NCI-H128 (cell line): ENCODE results near the gene STARD3NL.
"Not testable (repeated sequence)": the region's sequence is repeated elsewhere in the genome, so short reads cannot be mapped to it uniquely, and the experiment has no call there.

Experiments
- DNase-seq: peaks from one replicate; lab custom pipeline; 2025; ENCODE audit not compliant: unreplicated experiment; lab: John Stamatoyannopoulos, UW

Gene STARD3NL

DNA sequence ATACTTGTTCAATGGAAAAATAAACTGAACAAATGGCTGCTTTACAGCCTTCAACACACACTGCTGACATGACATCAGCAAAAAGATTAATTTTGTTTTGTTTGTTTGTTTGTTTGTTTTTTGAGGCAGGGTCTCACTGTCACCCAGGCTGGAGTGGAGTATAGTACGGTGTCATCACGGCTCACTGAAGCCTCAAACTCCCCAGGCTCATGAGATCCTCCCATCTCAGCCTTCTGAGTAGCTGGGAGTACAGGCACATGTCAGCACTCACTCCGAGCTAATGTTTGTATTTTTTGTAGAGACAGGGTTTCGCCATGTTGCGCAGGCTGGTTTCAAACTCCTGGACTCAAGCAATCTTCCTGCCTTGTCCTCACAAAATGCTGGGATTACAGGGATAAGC lies 84.5 kb downstream of the STARD3NL start:
- no peak for DNase-seq

DNA sequence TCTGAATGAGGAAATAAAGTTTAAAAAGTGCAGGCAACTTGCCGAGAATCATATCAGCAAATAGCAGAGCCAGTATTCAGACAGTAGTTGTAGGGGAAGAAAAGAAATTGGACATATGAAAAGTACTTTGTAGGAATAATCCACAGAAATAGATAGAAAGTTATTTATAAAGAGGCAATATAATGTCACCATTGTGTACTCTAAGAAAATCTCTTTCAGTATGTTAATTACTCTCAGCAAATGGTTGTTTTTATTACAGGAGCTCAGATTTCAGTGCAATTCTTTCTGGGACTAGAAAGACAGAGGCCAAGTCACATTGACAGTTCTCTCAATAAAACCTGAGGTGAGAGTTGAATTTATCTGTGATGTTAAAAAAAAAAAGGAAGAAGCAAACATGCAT lies 85.2 kb downstream of the STARD3NL start:
- DNase-seq, result not testable (repeated sequence)

DNA sequence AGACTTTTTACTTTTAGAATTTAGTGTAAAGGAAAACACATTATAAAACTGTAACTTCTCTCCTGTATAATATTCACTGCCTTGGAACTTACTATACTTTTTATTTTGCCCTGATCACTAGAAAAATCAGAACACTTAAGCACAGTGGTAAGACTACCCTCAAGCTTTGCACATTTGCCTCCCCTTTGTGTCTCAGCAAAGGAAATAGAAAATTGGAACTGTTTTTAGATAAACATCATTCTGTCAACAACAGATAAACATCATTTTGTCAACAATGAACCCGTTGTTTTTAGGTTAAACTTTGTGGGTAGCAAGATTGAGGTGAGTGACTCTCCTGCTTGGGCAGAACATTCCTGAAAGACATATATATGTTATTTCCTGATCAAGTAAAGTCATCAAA lies 86.6 kb downstream of the STARD3NL start:
- not testable (repeated sequence) for DNase-seq

DNA sequence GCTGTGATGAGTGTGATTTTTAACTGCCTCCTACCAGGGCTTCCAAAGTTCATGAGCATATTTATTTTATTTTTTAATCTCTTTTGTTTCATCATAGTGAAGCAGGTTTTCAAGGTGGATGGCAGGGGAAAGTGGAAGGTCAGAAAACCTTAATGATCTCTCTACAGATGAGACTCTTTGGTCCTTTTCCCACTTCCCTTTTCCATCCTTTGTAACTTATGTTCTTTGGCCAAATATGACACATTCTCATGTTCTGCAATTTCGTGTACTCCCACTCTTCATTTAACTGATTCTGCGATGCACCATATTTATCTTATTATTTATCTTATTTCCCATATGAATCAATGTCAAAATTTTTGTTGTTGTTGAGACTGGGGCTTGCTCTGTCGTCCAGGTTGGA lies 87.9 kb downstream of the STARD3NL start:
- DNase-seq, result not testable (repeated sequence)

DNA sequence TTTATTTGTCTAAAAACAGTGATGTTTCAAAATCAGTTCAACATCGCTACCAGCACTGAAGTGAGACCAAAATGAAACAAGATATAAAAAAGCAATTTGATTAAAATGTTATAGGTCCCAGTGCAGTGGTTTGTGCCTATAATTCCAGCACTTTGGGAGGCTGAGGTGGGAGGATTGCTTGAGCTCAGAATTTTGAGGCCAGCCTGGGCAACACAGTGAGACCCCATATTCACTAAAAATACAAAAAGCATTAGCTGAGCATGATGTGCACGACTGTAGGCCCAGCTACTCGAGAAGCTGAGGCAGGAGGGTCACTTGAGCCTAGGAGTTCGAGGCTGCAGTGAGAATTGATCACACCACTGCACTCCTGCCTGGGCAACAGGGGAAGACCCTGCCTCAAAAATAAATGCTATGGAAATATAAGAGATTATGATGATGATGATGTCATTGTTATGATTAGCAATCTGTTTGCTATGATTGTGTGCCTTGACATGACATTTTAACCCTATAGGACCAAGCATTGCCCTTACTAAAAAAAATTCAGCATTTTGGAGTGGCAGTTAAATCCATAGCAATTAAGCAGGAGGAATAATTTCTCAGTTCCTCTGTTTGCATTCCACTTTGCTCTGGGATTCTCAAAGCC lies 91.8 kb downstream of the STARD3NL start:
- DNase-seq, result not testable (repeated sequence)

DNA sequence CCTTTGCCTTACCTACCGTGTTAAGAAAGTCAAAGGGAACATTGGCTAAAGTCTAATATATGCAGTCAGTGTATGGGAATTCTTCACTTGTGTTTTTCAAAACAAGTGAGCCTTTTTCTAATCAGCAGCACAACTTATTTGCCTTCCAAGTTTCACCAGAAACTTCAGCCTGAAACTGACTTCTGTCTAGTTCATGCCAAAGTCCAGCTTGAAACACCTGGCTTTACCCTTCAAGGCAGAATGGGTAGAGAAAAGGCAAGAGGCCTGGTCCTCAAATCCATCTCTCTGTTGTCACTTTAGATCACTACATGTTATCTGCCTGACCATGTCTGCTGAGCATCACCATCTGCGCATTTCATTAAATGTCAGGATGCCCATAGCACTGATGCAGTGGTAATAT lies 92.4 kb downstream of the STARD3NL start:
- DNase-seq, result not testable (repeated sequence)

DNA sequence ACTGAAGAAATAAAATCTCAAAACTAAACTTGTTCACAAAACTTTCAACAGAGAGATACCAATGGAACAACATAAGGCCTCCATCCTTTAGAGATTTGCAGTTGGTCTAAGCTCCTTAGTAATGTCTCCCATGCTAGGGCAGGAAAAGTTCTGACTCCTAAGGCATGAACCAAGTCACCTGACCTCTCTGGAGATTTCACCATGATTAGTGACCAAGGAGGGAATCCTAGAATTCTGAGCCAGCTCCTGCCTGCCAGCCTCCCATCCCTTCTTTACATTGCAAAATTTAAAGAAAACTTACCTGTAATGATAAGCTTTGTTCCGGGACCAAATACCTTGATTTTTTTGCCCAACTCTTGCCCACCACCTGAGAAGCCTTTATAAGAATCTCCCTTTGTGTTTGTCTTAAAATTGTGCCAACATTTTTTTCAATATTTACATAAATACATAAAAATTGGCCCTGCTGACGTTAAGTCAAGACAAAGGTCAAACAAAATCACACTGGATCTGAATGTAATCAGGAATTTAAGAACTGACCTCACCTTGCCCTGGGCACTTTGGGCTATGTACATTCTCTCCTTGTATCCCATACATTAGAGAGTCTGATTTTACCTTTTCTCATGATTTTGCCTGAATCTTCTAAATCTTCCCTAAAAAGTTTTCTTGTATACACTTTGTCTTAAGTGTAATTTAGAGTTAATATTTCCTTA lies 95.4 kb downstream of the STARD3NL start, which contains the start of gene TARP:
TARP (minus strand) TSS at position 351 of the 710 bp plus-strand sequence.
- no peak for DNase-seq

DNA sequence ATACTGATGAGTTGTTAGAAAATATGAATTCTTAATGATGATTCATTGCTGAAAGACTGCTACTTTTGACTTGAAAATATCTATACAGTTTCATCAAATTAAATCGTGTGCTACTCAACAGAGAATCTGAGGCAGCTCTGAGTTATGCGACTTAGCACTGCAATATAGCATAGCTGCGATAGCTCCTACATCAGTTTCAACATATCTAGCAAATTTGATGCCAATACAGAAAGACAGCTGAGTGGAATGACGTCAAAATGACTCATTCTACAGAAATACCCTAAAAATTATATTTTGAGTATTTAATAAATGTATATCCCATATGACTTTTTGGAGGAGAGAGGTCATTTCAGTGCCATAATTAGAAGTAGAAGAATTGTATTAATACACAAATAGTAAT lies 96.4 kb downstream of the STARD3NL start:
- no peak for DNase-seq

DNA sequence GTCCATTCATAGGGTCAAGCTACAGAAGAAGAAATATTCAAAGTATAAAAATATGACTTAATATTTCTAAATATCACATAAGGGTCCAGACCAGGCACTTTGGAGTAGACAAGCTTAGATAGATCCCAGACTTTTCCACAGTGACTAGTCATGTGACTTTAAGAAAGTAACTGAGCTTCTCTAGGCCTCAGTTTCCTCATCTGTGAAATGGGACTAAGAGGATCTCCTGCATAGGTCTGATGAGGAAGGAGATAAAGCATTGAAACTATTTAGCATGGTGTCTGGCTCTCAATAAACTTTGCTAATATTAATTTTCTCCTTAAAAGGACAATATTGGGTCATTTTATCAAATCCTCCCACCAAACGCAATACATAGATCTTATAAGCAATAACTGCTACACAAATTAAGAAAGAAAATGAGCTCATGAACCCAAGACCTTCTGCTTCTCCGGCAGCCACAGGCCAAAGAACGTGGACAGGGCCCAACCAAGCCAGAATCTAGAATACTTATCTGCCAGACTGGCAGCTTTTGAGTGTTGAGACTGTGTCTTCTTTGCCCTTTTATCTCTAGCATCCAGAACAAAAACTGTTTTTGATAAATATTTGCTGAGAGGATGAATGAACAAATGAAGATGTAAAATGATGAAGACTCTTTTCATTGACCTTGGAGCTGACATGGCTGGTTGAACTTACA lies 97.0 kb downstream of the STARD3NL start:
- no peak for DNase-seq

DNA sequence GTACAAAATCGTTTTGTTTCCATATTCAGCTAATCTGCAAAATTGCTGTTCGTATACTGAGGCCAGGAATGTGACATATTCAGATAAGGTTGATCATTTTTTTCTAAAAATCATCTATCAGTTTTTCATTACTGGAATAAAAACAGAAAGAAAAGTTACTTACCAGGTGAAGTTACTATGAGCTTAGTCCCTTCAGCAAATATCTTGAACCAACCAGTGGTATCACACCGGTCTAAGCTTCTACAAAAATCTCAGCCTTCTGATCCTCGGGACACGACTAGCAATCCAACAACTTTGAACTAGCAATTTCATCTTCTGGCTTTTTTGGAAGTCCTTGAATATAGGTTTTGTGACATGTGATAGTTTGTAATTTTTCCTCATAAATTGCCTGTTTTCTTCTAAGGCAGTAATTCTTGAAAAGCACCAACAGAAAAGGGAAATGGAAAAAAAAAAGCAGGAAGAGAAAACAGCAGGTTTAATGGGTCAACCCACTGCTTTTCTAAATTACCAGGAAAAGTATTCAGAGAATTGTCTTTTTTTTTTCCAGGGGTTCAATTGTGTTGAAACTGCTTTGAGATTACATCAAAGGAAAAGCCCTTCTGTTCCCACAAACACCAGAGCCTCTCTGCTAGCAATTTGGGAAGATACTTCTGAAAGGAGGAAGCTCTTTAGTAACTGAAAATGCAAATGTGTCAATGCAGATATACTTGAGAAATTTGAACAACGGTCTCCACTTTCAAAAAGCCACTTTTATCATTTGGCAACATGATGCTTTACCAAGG lies 98.2 kb downstream of the STARD3NL start:
- DNase-seq, result no peak

DNA sequence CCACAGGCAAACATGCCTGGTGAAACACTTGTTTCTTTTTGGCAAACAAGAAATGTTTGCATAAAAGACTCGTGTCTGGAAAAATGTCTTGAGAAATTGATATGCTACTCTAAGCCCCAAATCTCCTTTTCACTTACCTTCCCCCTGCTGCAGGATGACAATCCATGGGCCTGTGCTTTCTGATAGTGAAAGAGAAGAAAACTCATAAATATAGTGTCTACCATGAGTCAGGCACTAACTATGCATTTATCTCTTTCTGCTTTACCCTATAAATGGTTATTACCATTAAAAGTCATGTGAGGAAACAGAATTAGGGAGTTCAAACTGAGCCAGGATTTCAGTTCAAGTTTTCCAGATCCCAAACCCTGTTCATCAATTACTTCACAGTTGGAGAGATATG lies 102.0 kb downstream of the STARD3NL start:
- DNase-seq, result no peak
